Testis (tissue), 3 donors: Measurements from ENCODE around the gene AIFM3. TPM values are rescaled to one million over a fixed set of nuclear protein-coding genes. Genes with fewer than 3 reads are reported as not detected.

Experiments
- DNase-seq: peaks from one replicate; pipeline ENCODE4 v3.0.0-alpha.2; 2019
- H3K27ac ChIP-seq, 2 donors: fragments of 200-600 bp; sonication (generic); one replicate each; pipeline ENCODE4 v1.5.1; 2019
- H3K27me3 ChIP-seq: fragments of 200-600 bp; sonication (generic); one replicate; pipeline ENCODE4 v1.5.1; 2019
- H3K36me3 ChIP-seq: fragments of 200-600 bp; sonication (generic); one replicate; pipeline ENCODE4 v1.5.1; 2017; ENCODE audit warnings: low read depth; ENCODE audit errors: missing control alignments
- H3K4me1 ChIP-seq: fragments of 200-600 bp; sonication (generic); one replicate; pipeline ENCODE4 v1.5.1; 2019
- H3K4me3 ChIP-seq, 2 donors: fragments of 200-600 bp; sonication (generic); one replicate each; pipeline ENCODE4 v1.5.1; 2017 to 2019
- H3K9me3 ChIP-seq: fragments of 200-600 bp; sonication (generic); one replicate; pipeline ENCODE4 v1.5.1; 2017
- CTCF ChIP-seq, 3 experiments: fragments of 450-650 bp in 2 of 3; fragments of 200-600 bp in 1 of 3; sonication (generic) in 1 of 3; IDR thresholded peaks; one replicate each; pipeline ENCODE4 v1.5.1; 2016 to 2019; ENCODE audit warnings: antibody characterized with exemption in 3 of 3, mild to moderate bottlenecking in 2 of 3, moderate library complexity in 1 of 3
- POLR2A ChIP-seq: fragments of 450-650 bp; IDR thresholded peaks from one replicate; pipeline ENCODE4 v1.6.1; 2017; ENCODE audit warnings: antibody characterized with exemption, mild to moderate bottlenecking, moderate library complexity
- WGBS, 2 donors: methylation state at CpG; one replicate each; pipeline ENCODE4 v1.1.5; 2018; 5-methylcytosine and 5-hydroxymethylcytosine counted together
- intact Hi-C: fragments of 100-400 bp; cut with DNase I; formaldehyde crosslinking; loops from one replicate; pipeline ENCODE4 v1.15.1; 2023; ENCODE audit warnings: low total_unique reads
- polyA plus RNA-seq: library from polyadenylated mRNA; stranded (reverse); fragments of 350-450 nt; fragmentation: Illumina TruSeq; extraction: RNeasy Lipid Tissue Mini Kit (QIAGEN cat#74804); gene quantifications from one replicate; pipeline ENCODE4 v1.2.3, GENCODE V29; 2014; ENCODE audit warnings: low read depth, low replicate concordance; ENCODE audit not compliant: insufficient read depth
- total RNA-seq, 2 donors: library from RNA; depleted of rRNA; stranded (reverse); fragments of >200 nt; gene quantifications; one replicate each; pipeline ENCODE4 v1.2.3, GENCODE V29; 2016

Gene AIFM3
- total and polyA plus RNA-seq, 3 donors from 2014 or later = 0.88 to 2.9 (median 1.6) TPM

- TF ChIP-seq CTCF (IDR thresholded peaks at IDR 0.05) (no peak), POLR2A (no peak)
- H3K9me3 ChIP-seq = no peaks in the 10 kb centered on the region
- intact Hi-C loops = no loop called here
- H3K27ac ChIP-seq = peak overlapping the region; percentile 30 to 45
- no peak for DNase-seq
- H3K36me3 ChIP-seq = no peaks in the 10 kb centered on the region
- H3K4me3 ChIP-seq = no peak overlapping the region
- H3K4me1 ChIP-seq = peaks cover 18% of the 10 kb centered on the region
- WGBS, 2 donors = 67 to 72% methylated on average over 7 to 10 of the region's 10 CpGs
- no peaks in the 10 kb centered on the region for H3K27me3 ChIP-seq
These were observed 48.5 kb downstream of the AIFM3 start for GRCh38 chr22:21015466-21016006.

GRCh38 chr22:21016644-21017420, 49.8 kb downstream of the AIFM3 start:
- no peak overlapping the region for H3K27ac ChIP-seq
- H3K36me3 ChIP-seq = no peaks in the 10 kb centered on the region
- H3K9me3 ChIP-seq = no peaks in the 10 kb centered on the region
- whole genome bisulfite sequencing, 2 donors = 87 to 90% methylated on average over 13 of the region's 13 CpGs
- no peak for DNase-seq
- intact Hi-C loops = no loop called here
- no peaks in the 10 kb centered on the region for H3K27me3 ChIP-seq
- H3K4me1 ChIP-seq = peaks cover 18% of the 10 kb centered on the region
- no peak overlapping the region for H3K4me3 ChIP-seq
- TF ChIP-seq CTCF (IDR thresholded peaks at IDR 0.05) = no peak
- no peak for TF ChIP-seq POLR2A

GRCh38 chr22:21018314-21018713, 51.3 kb downstream of the AIFM3 start:
- H3K9me3 ChIP-seq = no peaks in the 10 kb centered on the region
- WGBS, 2 donors = 94 to 99% methylated on average over 3 to 4 of the region's 4 CpGs
- no peak for DNase-seq
- H3K4me1 ChIP-seq = peaks cover 18% of the 10 kb centered on the region
- TF ChIP-seq CTCF (IDR thresholded peaks at IDR 0.05) = no peak
- TF ChIP-seq POLR2A = no peak
- no peaks in the 10 kb centered on the region for H3K36me3 ChIP-seq
- H3K4me3 ChIP-seq = no peak overlapping the region
- H3K27me3 ChIP-seq = no peaks in the 10 kb centered on the region
- intact Hi-C loops = no loop called here
- H3K27ac ChIP-seq = no peak overlapping the region

GRCh38 chr22:21020802-21021429, 53.9 kb downstream of the AIFM3 start:
- WGBS, 2 donors = 76 to 80% methylated on average over 7 of the region's 7 CpGs
- H3K27me3 ChIP-seq = no peaks in the 10 kb centered on the region
- DNase-seq = no peak
- intact Hi-C loops = no loop called here
- no peaks in the 10 kb centered on the region for H3K36me3 ChIP-seq
- no peak overlapping the region for H3K4me3 ChIP-seq
- no peaks in the 10 kb centered on the region for H3K4me1 ChIP-seq
- H3K9me3 ChIP-seq = no peaks in the 10 kb centered on the region
- TF ChIP-seq POLR2A (no peak), CTCF (IDR thresholded peaks at IDR 0.05) (no peak)
- H3K27ac ChIP-seq = no peak overlapping the region
